Endodermal cell (in vitro differentiated cells): Measurements from ENCODE around the gene BEAN1. TPM values are rescaled to one million over a fixed set of nuclear protein-coding genes. Genes with fewer than 3 reads are reported as not detected.
A peak's percentile ranks its signal among the peaks of the same experiment; 100 is the strongest.

ENCODE experiments used
- DNase-seq: peaks from one replicate; pipeline ENCODE4 v3.0.0-alpha.2; 2017
- H3K27ac ChIP-seq: 2 replicates; pipeline ENCODE4 v1.5.1; 2013; ENCODE audit warnings: mild to moderate bottlenecking, low read depth, low read length, moderate library complexity
- H3K27me3 ChIP-seq: 2 replicates; pipeline ENCODE4 v1.6.1; 2013; ENCODE audit warnings: mild to moderate bottlenecking, low read length, moderate library complexity; ENCODE audit not compliant: insufficient read depth, control insufficient read depth, poor library complexity, severe bottlenecking
- H3K36me3 ChIP-seq: 2 replicates; pipeline ENCODE4 v1.7.0; 2013; ENCODE audit warnings: mild to moderate bottlenecking, low read length, moderate library complexity; ENCODE audit not compliant: control insufficient read depth, insufficient read depth
- H3K4me1 ChIP-seq: one replicate; pipeline ENCODE4 v1.7.0; 2013; ENCODE audit warnings: low read length; ENCODE audit not compliant: control insufficient read depth, insufficient read depth
- H3K4me3 ChIP-seq: 2 replicates; pipeline ENCODE4 v1.5.1; 2013; ENCODE audit warnings: mild to moderate bottlenecking, low read length, moderate library complexity
- H3K9ac ChIP-seq: 2 replicates; pipeline ENCODE4 v1.6.1; 2013; ENCODE audit warnings: mild to moderate bottlenecking, low read length, moderate library complexity; ENCODE audit not compliant: poor library complexity, severe bottlenecking; ENCODE audit errors: extremely low read depth
- H3K9me3 ChIP-seq: 2 replicates; pipeline ENCODE4 v1.6.1; 2013; ENCODE audit warnings: mild to moderate bottlenecking, low read length, moderate library complexity; ENCODE audit not compliant: control insufficient read depth
- H3K27ac Mint-ChIP-seq: 2 replicates; pipeline ENCODE4 v1.8.0; 2020; ENCODE audit warnings: mixed read lengths
- H3K27me3 Mint-ChIP-seq: 2 replicates; pipeline ENCODE4 v1.8.0; 2021; ENCODE audit warnings: mild to moderate bottlenecking, mixed read lengths; ENCODE audit not compliant: insufficient read depth
- H3K36me3 Mint-ChIP-seq: 2 replicates; pipeline ENCODE4 v1.8.0; 2020; ENCODE audit warnings: low read depth, mixed read lengths
- H3K4me1 Mint-ChIP-seq: 2 replicates; pipeline ENCODE4 v1.8.0; 2020; ENCODE audit warnings: mixed read lengths
- H3K4me3 Mint-ChIP-seq: 2 replicates; pipeline ENCODE4 v1.8.0; 2020; ENCODE audit warnings: mild to moderate bottlenecking, moderate library complexity, mixed read lengths
- H3K9me3 Mint-ChIP-seq: 2 replicates; pipeline ENCODE4 v1.8.0; 2020; ENCODE audit warnings: mild to moderate bottlenecking, mixed read lengths
- CTCF ChIP-seq: fragments of 200-600 bp; sonication (generic); conservative IDR thresholded peaks from 2 replicates; pipeline ENCODE4 v1.5.0; 2021; ENCODE audit warnings: antibody characterized with exemption, mild to moderate bottlenecking
- WGBS, 2 experiments: methylation state at CpG; one replicate each; pipeline versions ENCODE4 v1.1.5 to v1.1.7; 2013; ENCODE audit warnings: missing lambda C conversion rate in 2 of 2, mixed read lengths in 1 of 2; ENCODE audit not compliant: insufficient coverage in 1 of 2, insufficient read length in 1 of 2; 5-methylcytosine and 5-hydroxymethylcytosine counted together
- total RNA-seq, 2 donors: library from RNA; stranded (reverse); fragmentation: NEBNext Ultra II Directional in 1 of 2; extraction: Animal tissue kit (Norgen Biotek cat#: 25700) in 1 of 2; gene quantifications; 2 replicates in 1 of 2; 3 replicates in 1 of 2; pipeline ENCODE4 v1.2.1, GENCODE V29; 2021

The BEAN1 gene
- total RNA-seq, 2 donors from 2014 or later: 0.18 TPM; not detected in 1

- no peak overlapping the region for H3K27ac Mint-ChIP-seq
- Histone ChIP-seq H3K4me1 (no peaks in the 10 kb centered on the region), H3K4me3 (no peak overlapping the region), H3K9me3 (peaks cover 4% of the 10 kb centered on the region), H3K27me3 (no peaks in the 10 kb centered on the region), H3K27ac (no peak overlapping the region), H3K9ac (no peak overlapping the region), H3K36me3 (no peaks in the 10 kb centered on the region)
- no peak for DNase-seq
- peaks cover 6% of the 10 kb centered on the region for H3K4me1 Mint-ChIP-seq
- H3K9me3 Mint-ChIP-seq: peaks cover 13% of the 10 kb centered on the region
- WGBS, 2 experiments: 90 to 100% methylated on average over 3 to 8 of the region's 8 CpGs
- H3K36me3 Mint-ChIP-seq: no peaks in the 10 kb centered on the region
- peaks cover 29% of the 10 kb centered on the region for H3K27me3 Mint-ChIP-seq
- H3K4me3 Mint-ChIP-seq: no peak overlapping the region
- no peak for TF ChIP-seq CTCF
These were observed 64.0 kb downstream of the BEAN1 start for GRCh38 chr16:66490774-66491715.

GRCh38 chr16:66491716-66492064 lies 64.6 kb downstream of the BEAN1 start:
- H3K4me1 ChIP-seq: no peaks in the 10 kb centered on the region
- H3K4me3 Mint-ChIP-seq: no peak overlapping the region
- H3K27ac Mint-ChIP-seq: no peak overlapping the region
- H3K9ac ChIP-seq: no peak overlapping the region
- H3K4me3 ChIP-seq: no peak overlapping the region
- no peaks in the 10 kb centered on the region for H3K36me3 ChIP-seq
- peaks cover 4% of the 10 kb centered on the region for H3K9me3 ChIP-seq
- DNase-seq: peak; percentile 72
- H3K36me3 Mint-ChIP-seq: no peaks in the 10 kb centered on the region
- no peaks in the 10 kb centered on the region for H3K27me3 ChIP-seq
- H3K9me3 Mint-ChIP-seq: peaks cover 20% of the 10 kb centered on the region
- TF ChIP-seq CTCF: no peak
- H3K27ac ChIP-seq: no peak overlapping the region
- peaks cover 6% of the 10 kb centered on the region for H3K4me1 Mint-ChIP-seq
- 78 to 83% methylated on average over 6 to 7 of the region's 7 CpGs for WGBS, 2 experiments
- peaks cover 32% of the 10 kb centered on the region for H3K27me3 Mint-ChIP-seq

- no peak for TF ChIP-seq CTCF
- no peak overlapping the region for H3K4me3 Mint-ChIP-seq
- WGBS, 2 experiments: 89 to 96% methylated on average over 5 to 14 of the region's 14 CpGs
- Histone ChIP-seq H3K4me3 (no peak overlapping the region), H3K9me3 (peaks cover 4% of the 10 kb centered on the region), H3K9ac (no peak overlapping the region), H3K4me1 (no peaks in the 10 kb centered on the region), H3K27me3 (no peaks in the 10 kb centered on the region), H3K36me3 (no peaks in the 10 kb centered on the region), H3K27ac (no peak overlapping the region)
- H3K36me3 Mint-ChIP-seq: no peaks in the 10 kb centered on the region
- H3K4me1 Mint-ChIP-seq: peaks cover 6% of the 10 kb centered on the region
- DNase-seq: peak; percentile 35
- H3K9me3 Mint-ChIP-seq: peaks cover 22% of the 10 kb centered on the region
- H3K27ac Mint-ChIP-seq: no peak overlapping the region
- H3K27me3 Mint-ChIP-seq: peaks cover 43% of the 10 kb centered on the region
These were observed 66.7 kb downstream of the BEAN1 start for GRCh38 chr16:66493490-66494401.
